Naive B cell (primary cell): Measurements from ENCODE around the gene DDX10. TPM values are rescaled to one million over a fixed set of nuclear protein-coding genes. Genes with fewer than 3 reads are reported as not detected.

Source experiments
- ATAC-seq, 2 donors: fragments of 150-1000 bp; cut with Tn5 transposase; 2 replicates each; pipeline ENCODE4 v1.10.0; 2021; ENCODE audit warnings: low read depth in 2 of 2, mild to moderate bottlenecking in 2 of 2, moderate library complexity in 2 of 2
- DNase-seq: peaks from one replicate; pipeline ENCODE4 v3.0.0; 2022
- H3K27ac Mint-ChIP-seq, 6 donors: one replicate each; pipeline ENCODE4 v1.8.0; 2020 to 2022; ENCODE audit warnings: mild to moderate bottlenecking in 6 of 6, mixed read lengths in 6 of 6, moderate library complexity in 5 of 6, inconsistent platforms in 2 of 6
- H3K27me3 Mint-ChIP-seq, 3 donors: one replicate each; pipeline ENCODE4 v1.8.0; 2021 to 2022; ENCODE audit warnings: mixed read lengths in 3 of 3, mild to moderate bottlenecking in 1 of 3
- H3K36me3 Mint-ChIP-seq, 2 donors: one replicate each; pipeline ENCODE4 v1.8.0; 2020 to 2022; ENCODE audit warnings: mixed read lengths in 2 of 2, inconsistent platforms in 1 of 2, mild to moderate bottlenecking in 1 of 2
- H3K4me1 Mint-ChIP-seq, 3 donors: one replicate each; pipeline ENCODE4 v1.8.0; 2020 to 2022; ENCODE audit warnings: mixed read lengths in 3 of 3, inconsistent platforms in 1 of 3, mild to moderate bottlenecking in 1 of 3, moderate library complexity in 1 of 3
- H3K4me3 Mint-ChIP-seq, 8 donors: one replicate each; pipeline ENCODE4 v1.8.0; 2020 to 2022; ENCODE audit warnings: mild to moderate bottlenecking in 8 of 8, mixed read lengths in 8 of 8, moderate library complexity in 8 of 8, inconsistent platforms in 2 of 8
- H3K9me3 Mint-ChIP-seq, 7 donors: one replicate each; pipeline ENCODE4 v1.8.0; 2020 to 2022; ENCODE audit warnings: mixed read lengths in 7 of 7, mild to moderate bottlenecking in 5 of 7, inconsistent platforms in 2 of 7, moderate library complexity in 1 of 7
- polyA plus RNA-seq, 6 donors: library from polyadenylated mRNA; unstranded; fragments of 300-500 nt; fragmentation: Illumina TruSeq; gene quantifications; one replicate each; pipeline ENCODE4 v1.2.3, GENCODE V29; 2021; ENCODE audit warnings: low read depth in 6 of 6

The DDX10 gene
- polyA plus RNA-seq: 10 to 100 TPM; 14.0 to 24.2 (median 18.9) TPM

DNA sequence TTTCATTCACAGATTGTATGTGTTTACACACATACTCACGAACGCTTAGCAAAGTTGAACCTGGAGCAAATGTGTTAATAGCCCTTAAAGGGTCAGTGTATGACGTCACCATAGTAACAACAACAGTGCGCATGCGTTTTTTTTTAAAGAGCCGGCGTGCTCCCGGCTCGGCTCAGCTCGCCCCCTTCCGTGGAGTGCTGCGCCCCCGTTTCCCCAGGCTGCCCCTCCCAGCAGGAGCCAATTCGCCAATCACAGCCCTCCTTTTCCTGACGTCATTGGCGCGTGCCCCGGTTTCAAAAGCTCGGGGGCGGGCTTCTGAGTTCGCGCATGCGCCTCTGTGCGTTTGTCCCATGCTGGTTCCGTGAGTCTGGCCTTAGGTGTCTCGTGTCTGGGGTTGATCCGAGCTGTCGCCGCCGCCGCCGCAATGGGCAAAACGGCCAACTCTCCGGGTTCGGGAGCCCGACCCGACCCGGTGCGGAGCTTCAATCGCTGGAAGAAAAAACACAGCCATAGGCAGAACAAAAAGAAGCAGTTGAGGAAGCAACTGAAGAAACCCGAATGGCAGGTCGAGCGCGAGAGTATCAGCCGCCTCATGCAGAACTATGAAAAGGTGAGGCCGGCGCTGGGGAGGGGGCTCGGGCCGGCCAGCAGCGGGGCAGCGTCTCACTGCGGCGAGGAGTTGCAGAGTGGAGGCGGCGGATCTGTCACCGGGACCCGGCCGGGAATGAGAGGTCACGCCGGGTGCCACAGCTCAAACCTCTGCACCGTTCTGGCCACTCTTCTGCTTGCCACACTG lies at the start of gene DDX10:
TSS of gene DDX10 (plus strand) at position 340 of the 796 bp plus-strand sequence. CDS start at position 425, 85 bp downstream.
- peaks cover 0 to 2% (median 0%) of the 10 kb centered on the region in 7 donors for H3K9me3 Mint-ChIP-seq
- H3K4me3 Mint-ChIP-seq: peak within 1 kb of the TSS; percentile 98 to 100 (median 100)
- peaks cover 39 to 54% (median 45%) of the 10 kb centered on the region in 3 donors for H3K4me1 Mint-ChIP-seq
- peaks cover 0 to 14% of the 10 kb centered on the region in 2 donors for H3K36me3 Mint-ChIP-seq
- H3K27ac Mint-ChIP-seq: peak within 1 kb of the TSS; percentile 96 to 100 (median 100)
- H3K27me3 Mint-ChIP-seq: peaks cover 0 to 5% (median 0%) of the 10 kb centered on the region in 3 donors
- DNase-seq (peak; percentile 99), ATAC-seq (peak; percentile 94 to 97)

GRCh38 chr11:108616549-108616948 lies 48.3 kb upstream of the DDX10 start:
- Mint-ChIP-seq H3K9me3 (no peaks in the 10 kb centered on the region), H3K27me3 (peaks cover 8 to 51% (median 17%) of the 10 kb centered on the region in 3 donors), H3K4me1 (no peaks in the 10 kb centered on the region), H3K4me3 (no peak overlapping the region), H3K27ac (no peak overlapping the region), H3K36me3 (no peaks in the 10 kb centered on the region)
- ATAC-seq (no peak), DNase-seq (no peak)

DNA sequence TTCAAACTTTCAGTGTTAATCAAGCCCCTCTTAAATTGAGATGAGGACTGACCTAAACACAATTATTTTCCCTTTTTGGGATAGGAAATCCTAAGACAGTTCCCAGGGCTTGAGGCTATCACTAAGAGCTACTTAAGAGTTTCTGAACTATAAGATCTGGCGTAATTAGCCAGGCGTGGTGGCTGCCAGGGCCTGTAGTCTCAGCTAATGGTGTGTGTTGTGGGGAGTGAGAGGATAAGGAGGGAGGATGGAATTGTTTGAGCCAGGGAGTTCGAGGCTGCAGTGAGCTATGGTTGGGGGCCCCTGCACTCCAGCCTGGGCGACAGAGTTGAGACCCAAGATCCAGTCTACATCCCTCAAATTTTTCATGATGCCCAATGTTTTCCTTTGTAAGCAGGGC lies 47.8 kb upstream of the DDX10 start:
- no peaks in the 10 kb centered on the region for H3K36me3 Mint-ChIP-seq
- ATAC-seq (no peak), DNase-seq (no peak)
- peaks cover 8 to 51% (median 19%) of the 10 kb centered on the region in 3 donors for H3K27me3 Mint-ChIP-seq
- no peak overlapping the region for H3K27ac Mint-ChIP-seq
- H3K4me3 Mint-ChIP-seq: no peak overlapping the region
- H3K9me3 Mint-ChIP-seq: no peaks in the 10 kb centered on the region
- H3K4me1 Mint-ChIP-seq: no peaks in the 10 kb centered on the region

DNA sequence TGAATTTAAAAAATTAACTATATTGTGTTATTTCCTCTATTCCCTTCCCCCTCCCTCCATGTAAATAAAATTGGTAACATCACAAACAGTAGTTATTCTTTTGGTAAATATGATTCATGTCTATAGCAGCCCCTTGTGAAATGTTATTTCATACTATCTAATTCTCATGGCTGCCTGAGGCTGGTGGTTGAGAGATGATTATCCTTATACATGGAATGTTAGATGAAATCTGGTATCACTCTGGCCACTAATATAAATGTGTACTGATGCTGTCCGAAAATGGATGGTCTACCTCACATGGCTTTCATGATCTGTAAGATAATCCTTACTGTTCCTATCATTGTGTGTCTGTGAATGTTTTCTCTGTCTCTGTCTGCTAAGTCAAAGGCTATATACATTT lies 46.3 kb upstream of the DDX10 start:
- ATAC-seq (no peak), DNase-seq (no peak)
- peaks cover 8 to 50% (median 19%) of the 10 kb centered on the region in 3 donors for H3K27me3 Mint-ChIP-seq
- no peaks in the 10 kb centered on the region for H3K36me3 Mint-ChIP-seq
- H3K27ac Mint-ChIP-seq: no peak overlapping the region
- H3K4me1 Mint-ChIP-seq: no peaks in the 10 kb centered on the region
- H3K4me3 Mint-ChIP-seq: no peak overlapping the region
- H3K9me3 Mint-ChIP-seq: no peaks in the 10 kb centered on the region

- Mint-ChIP-seq H3K9me3 (peaks cover 0 to 2% (median 0%) of the 10 kb centered on the region in 7 donors), H3K27me3 (peaks cover 8 to 53% (median 28%) of the 10 kb centered on the region in 3 donors), H3K4me1 (no peaks in the 10 kb centered on the region), H3K27ac (peak overlapping the region in 1 of 6 donors; percentile 12), H3K4me3 (no peak overlapping the region), H3K36me3 (no peaks in the 10 kb centered on the region)
- DNase-seq (no peak), ATAC-seq (no peak)
Measured at GRCh38 chr11:108620958-108621772, 43.7 kb upstream of the DDX10 start.

DNA sequence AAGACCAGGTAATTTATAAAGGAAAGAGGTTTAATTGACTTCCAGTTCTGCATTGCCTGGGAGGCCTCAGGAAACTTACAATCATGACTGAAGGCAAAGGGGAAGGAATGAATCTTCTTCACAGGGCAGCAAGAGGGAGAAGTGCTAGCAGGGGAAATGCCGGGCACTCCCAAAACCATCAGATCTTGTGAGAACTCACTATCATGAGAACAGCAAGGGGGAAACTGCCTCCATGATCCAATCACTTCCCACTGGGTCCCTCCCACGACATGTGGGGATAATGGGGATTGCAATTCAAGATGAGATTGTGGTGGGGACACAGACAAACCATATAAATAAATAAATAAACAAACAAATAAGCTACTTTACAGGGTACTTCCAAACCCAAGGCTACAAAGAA lies 42.5 kb upstream of the DDX10 start:
- peaks cover 8 to 46% (median 26%) of the 10 kb centered on the region in 3 donors for H3K27me3 Mint-ChIP-seq
- H3K36me3 Mint-ChIP-seq: no peaks in the 10 kb centered on the region
- no peaks in the 10 kb centered on the region for H3K4me1 Mint-ChIP-seq
- ATAC-seq: no peak
- H3K27ac Mint-ChIP-seq: no peak overlapping the region
- DNase-seq: no peak
- peaks cover 0 to 2% (median 0%) of the 10 kb centered on the region in 7 donors for H3K9me3 Mint-ChIP-seq
- H3K4me3 Mint-ChIP-seq: no peak overlapping the region

GRCh38 chr11:108624196-108624925 lies 40.5 kb upstream of the DDX10 start:
- ATAC-seq: no peak
- H3K9me3 Mint-ChIP-seq: peaks cover 0 to 5% (median 2%) of the 10 kb centered on the region in 7 donors
- no peak for DNase-seq
- H3K4me1 Mint-ChIP-seq: no peaks in the 10 kb centered on the region
- H3K4me3 Mint-ChIP-seq: no peak overlapping the region
- H3K36me3 Mint-ChIP-seq: no peaks in the 10 kb centered on the region
- H3K27ac Mint-ChIP-seq: no peak overlapping the region
- H3K27me3 Mint-ChIP-seq: peaks cover 3 to 37% (median 22%) of the 10 kb centered on the region in 3 donors

DNA sequence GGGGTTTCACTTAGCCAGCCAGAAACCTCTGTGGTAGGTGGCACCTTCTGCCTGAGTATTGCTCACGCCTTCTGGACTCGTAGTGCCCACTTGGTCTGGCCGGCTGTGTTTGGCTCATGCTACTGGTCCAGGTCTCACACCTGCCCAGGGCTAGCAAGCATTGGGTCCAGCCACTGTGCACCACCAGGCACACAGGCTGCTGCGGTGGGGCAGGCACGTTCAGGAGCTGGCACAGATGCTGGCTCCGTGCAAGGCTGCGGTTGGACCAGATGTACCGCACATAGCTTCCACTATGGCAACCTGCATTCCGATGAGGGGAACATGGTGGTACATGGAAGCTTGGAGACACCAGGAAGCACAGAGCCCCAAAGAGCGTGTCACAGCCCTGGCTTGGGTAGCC lies 36.5 kb upstream of the DDX10 start:
- no peaks in the 10 kb centered on the region for H3K4me1 Mint-ChIP-seq
- DNase-seq (no peak), ATAC-seq (no peak)
- H3K27ac Mint-ChIP-seq: no peak overlapping the region
- no peaks in the 10 kb centered on the region for H3K36me3 Mint-ChIP-seq
- no peak overlapping the region for H3K4me3 Mint-ChIP-seq
- H3K9me3 Mint-ChIP-seq: peaks cover 0 to 13% (median 2%) of the 10 kb centered on the region in 7 donors
- peaks cover 7 to 34% (median 16%) of the 10 kb centered on the region in 3 donors for H3K27me3 Mint-ChIP-seq

- Mint-ChIP-seq H3K4me1 (no peaks in the 10 kb centered on the region), H3K4me3 (no peak overlapping the region), H3K36me3 (no peaks in the 10 kb centered on the region), H3K9me3 (peaks cover 0 to 13% (median 2%) of the 10 kb centered on the region in 7 donors), H3K27me3 (peaks cover 7 to 35% (median 16%) of the 10 kb centered on the region in 3 donors), H3K27ac (no peak overlapping the region)
- DNase-seq (no peak), ATAC-seq (no peak)
Measured at GRCh38 chr11:108628812-108629211, 36.1 kb upstream of the DDX10 start.

DNA sequence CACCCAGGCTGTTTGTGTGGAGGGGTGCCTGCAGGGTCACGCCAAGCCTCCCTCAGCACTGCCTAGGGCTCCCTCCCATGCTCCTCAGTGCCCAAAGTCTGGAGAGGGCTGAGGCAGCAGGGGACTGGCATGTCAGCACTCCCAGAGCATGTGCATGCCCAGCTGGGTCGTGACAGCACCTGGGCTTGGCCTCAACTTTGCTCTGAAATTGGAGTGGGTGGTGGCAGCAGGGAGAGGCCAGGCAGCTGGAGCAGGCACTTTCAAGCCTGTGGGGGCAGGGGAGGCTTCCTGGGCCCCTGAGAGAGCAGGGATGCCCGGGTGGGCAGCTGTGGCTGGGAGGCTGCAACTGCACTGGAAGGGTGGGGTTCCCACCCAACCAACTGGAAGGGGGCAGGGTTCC lies 35.6 kb upstream of the DDX10 start:
- no peak overlapping the region for H3K4me3 Mint-ChIP-seq
- no peaks in the 10 kb centered on the region for H3K36me3 Mint-ChIP-seq
- ATAC-seq (no peak), DNase-seq (no peak)
- peaks cover 10 to 37% (median 16%) of the 10 kb centered on the region in 3 donors for H3K27me3 Mint-ChIP-seq
- H3K9me3 Mint-ChIP-seq: peaks cover 0 to 13% (median 2%) of the 10 kb centered on the region in 7 donors
- H3K27ac Mint-ChIP-seq: no peak overlapping the region
- H3K4me1 Mint-ChIP-seq: no peaks in the 10 kb centered on the region

DNA sequence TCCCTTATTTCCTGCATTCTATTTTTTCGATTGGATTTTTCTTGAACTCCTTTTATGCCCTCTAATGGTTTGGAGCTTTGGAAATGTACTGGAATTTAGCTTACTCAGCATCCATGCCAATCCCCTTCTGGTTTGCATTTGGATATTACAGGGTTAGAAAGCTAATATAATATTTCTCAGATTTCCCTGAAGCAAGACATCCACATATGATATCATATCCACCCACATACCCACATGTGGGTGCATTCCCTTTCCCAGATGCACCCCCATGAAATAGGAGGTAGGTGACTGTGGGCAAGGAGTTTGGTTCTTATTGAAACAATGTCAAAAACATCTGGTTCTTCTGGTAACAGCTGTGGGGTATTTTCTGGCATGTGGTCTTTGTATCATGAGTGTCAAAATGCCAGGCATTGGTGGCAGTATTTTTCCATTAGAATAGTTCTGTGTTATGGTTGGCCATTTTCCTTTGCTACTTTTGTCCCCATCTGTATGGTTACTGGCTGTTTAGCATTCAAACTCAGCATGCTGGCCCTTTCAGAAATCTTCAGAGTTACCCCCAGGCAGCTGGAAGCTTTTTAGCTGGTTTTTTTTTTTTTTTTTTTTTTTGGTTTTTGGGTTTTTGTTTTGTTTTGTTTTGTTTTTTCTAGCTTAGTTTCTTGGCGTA lies 32.7 kb upstream of the DDX10 start:
- H3K4me1 Mint-ChIP-seq: no peaks in the 10 kb centered on the region
- H3K27me3 Mint-ChIP-seq: peaks cover 15 to 37% (median 19%) of the 10 kb centered on the region in 3 donors
- H3K36me3 Mint-ChIP-seq: no peaks in the 10 kb centered on the region
- H3K9me3 Mint-ChIP-seq: peaks cover 0 to 13% (median 0%) of the 10 kb centered on the region in 7 donors
- DNase-seq: no peak
- no peak overlapping the region for H3K27ac Mint-ChIP-seq
- H3K4me3 Mint-ChIP-seq: no peak overlapping the region
- no peak for ATAC-seq

DNA sequence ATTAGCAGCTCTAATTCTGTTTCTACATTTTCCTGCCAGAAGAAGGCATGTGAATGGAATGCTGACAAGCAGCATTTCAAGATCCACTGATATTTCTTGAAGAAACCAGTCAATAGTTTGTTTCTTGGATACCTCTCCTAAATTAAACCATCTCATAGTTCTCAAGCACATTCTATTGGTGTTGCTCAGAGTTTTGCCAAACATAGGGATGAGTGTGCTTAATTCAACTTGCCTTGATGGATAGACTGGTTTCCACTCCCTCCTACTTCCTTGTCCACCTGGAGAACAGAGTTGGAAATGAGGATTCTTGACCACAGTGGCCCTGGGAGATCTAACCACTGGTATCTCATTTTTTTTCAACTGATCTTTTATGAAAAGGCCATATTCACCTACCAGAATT lies 29.8 kb upstream of the DDX10 start:
- no peak overlapping the region for H3K27ac Mint-ChIP-seq
- DNase-seq: no peak
- peaks cover 0 to 8% (median 0%) of the 10 kb centered on the region in 7 donors for H3K9me3 Mint-ChIP-seq
- no peak overlapping the region for H3K4me3 Mint-ChIP-seq
- ATAC-seq: no peak
- peaks cover 18 to 50% (median 31%) of the 10 kb centered on the region in 3 donors for H3K27me3 Mint-ChIP-seq
- H3K4me1 Mint-ChIP-seq: no peaks in the 10 kb centered on the region
- no peaks in the 10 kb centered on the region for H3K36me3 Mint-ChIP-seq

GRCh38 chr11:108636222-108636621 lies 28.6 kb upstream of the DDX10 start:
- no peaks in the 10 kb centered on the region for H3K4me1 Mint-ChIP-seq
- no peak overlapping the region for H3K4me3 Mint-ChIP-seq
- no peaks in the 10 kb centered on the region for H3K36me3 Mint-ChIP-seq
- peaks cover 18 to 61% (median 31%) of the 10 kb centered on the region in 3 donors for H3K27me3 Mint-ChIP-seq
- DNase-seq (no peak), ATAC-seq (no peak)
- H3K27ac Mint-ChIP-seq: no peak overlapping the region
- H3K9me3 Mint-ChIP-seq: no peaks in the 10 kb centered on the region
